ENCODE measurements around the gene DNAL4. TPM values are rescaled to one million over a fixed set of nuclear protein-coding genes. Genes with fewer than 3 reads are reported as not detected.

The DNAL4 gene
- polyA plus RNA-seq, 1 donor, result 12.2 TPM

DNA sequence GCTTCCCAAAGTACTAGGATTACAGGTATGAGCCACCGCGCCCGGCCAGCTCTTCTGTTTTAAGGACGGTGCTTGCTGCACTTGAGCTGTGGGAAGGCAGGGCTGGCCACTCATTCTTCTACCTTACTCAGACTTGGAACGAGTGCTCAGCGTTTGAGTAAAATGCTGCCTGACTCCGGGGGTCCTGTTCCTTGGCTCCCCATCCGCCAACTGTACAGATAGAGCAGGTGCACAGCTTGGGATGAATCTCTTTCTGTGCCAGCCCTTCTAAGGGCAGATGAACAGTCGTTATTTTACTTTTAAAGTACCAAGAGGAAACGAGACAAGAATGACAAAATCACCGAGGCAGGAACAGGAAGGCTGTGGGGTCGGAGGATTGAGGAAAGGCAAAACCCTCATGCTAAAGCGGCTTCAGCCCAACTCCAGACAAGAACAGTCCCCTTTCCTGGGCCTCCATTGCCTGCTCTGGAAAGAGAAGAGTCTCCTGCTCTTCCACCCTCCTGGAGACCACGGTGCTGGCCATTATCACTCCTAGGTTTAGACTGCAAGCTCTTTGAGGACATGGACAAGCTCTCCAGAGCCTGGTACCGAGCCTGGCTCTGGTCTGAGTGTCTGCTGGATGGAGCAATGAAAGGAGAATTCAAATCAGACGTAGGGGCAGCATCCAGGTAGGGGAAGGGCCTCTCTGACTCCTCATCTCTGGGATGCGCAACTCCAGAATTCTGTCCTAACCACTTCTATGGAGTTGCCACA is 37.1 kb downstream of the DNAL4 start:
- no peak for DNase-seq

DNA sequence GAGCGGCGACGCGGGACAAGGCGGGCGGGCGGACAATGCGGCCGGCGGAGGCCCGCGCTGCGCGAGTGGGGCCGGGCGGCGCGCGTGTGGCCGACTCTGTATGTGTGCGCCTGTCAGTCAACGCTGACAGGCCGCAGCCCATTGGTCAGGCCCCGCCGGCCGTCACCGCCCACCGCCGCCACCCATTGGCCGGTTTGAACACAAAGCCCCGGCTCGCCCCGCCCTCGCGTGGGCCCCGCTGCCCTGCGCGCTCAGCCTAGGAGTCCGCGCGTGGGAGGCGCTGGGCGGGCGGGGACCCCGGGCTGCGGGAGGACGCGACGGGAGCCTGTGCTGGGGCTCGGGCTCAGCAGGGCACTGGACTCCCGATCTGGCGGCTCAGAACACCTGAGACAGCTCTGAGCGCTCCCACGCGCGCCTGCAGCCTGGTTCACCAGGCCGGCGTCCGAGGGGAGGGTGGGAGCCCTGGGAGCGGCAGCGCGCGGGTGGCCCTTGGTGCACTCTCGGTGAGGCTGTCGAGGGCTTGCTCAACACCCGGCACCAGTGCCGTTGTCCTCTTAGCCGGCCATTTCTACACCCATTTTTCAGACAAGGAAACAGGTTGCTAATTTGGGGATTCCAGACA is 37.9 kb downstream of the DNAL4 start, which contains the start of gene SUN2:
Gene SUN2, minus strand, starts transcription at position 88 of the 622 bp plus-strand sequence. CDS start 3,370 bp downstream, outside the sequence.
- DNase-seq, result peak; percentile 89

DNA sequence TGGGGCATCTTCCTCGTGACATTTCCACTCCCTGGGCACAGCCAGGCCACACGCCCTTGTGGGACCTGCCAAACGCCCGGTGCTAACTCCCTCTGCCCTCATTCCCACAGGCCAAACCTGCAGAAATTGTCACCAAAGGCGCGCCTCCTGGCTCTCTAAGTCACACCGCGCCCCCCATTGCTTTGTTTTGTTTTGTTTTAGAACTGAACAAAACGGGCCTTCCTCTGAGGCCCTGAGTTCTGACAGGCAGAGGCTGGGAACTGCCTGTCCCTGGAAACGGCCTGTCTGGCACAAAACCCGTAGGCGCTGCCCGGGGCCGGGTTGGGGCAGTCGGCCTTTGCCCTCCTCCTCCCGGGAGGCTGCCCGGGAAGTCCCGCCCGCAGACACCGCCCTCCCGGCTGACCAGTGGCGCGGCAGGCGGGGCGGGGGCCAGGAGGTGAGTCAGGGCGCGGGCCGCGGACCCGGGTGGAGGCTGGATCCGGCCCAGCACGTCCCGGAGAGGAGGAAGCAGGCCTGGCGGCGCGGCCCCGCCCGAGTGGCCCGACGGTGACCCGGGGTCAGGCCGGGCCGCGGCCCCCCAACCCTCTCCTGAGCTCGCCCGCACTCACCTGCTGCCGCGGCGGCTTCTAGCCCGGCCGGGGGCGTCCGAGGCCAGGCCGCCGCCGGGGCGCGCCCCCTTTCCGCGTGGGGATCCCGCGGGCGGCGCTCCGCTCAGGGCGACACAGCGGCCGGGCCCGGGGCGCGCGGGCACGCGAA is 38.6 kb downstream of the DNAL4 start:
- peak; percentile 60 for DNase-seq

DNA sequence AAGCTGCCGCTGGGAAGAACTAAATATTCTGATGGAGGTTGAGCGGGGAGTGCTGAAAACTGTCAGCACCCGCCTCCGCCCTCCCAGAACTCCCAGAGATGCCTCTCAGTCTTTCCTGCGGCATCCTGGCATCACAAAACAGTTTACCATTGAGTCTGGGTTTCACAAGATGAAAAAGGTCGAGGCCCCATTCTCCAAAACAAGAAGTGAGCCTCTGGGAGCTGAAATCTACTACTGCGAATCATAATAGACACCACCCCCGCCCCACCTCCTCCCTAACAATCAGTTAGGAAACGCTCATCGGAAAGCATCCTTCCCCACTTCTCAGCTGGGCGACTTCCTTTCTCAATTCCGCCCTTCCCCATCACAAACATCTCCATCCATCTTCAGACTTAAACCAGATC is 39.2 kb downstream of the DNAL4 start:
- peak; percentile 31 for DNase-seq

DNA sequence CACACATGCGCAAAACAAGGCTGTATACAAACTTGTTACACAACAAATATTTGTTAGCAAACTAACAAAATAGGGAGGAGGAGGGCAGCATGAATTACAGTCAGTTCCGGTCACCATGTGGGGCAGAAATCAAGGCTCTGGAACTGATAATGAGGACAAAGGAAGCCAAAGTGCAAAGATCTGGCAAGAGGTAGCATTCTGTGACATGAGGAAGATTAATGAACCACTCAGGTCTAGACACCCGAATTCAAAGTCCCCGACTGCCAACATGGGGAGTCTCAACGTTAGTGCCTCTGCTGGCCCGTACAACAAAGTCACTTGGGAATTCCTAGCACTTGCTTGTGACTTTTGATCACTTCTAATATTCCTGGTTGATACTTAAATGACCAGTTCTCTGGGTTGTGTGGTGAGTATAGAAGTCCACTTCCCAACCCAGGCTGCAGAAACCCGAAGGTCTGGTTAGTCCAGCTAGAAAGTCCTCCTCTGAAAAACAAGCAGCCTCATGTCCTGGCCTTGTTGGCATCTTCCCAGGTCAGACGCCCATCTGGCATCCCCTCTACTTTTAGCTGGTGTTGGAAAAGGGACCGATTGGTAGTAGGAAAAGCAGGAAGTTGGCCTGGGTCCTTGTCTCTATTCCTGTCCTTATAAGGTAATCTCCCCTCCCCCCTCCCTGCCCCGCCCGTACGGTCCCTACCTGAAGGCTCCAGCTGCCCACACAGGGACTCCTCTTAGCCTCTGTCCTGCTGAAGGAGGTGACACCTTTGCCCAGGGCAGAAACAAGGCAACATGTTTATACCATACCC is 39.8 kb downstream of the DNAL4 start:
- DNase-seq, result peak; percentile 28

DNA sequence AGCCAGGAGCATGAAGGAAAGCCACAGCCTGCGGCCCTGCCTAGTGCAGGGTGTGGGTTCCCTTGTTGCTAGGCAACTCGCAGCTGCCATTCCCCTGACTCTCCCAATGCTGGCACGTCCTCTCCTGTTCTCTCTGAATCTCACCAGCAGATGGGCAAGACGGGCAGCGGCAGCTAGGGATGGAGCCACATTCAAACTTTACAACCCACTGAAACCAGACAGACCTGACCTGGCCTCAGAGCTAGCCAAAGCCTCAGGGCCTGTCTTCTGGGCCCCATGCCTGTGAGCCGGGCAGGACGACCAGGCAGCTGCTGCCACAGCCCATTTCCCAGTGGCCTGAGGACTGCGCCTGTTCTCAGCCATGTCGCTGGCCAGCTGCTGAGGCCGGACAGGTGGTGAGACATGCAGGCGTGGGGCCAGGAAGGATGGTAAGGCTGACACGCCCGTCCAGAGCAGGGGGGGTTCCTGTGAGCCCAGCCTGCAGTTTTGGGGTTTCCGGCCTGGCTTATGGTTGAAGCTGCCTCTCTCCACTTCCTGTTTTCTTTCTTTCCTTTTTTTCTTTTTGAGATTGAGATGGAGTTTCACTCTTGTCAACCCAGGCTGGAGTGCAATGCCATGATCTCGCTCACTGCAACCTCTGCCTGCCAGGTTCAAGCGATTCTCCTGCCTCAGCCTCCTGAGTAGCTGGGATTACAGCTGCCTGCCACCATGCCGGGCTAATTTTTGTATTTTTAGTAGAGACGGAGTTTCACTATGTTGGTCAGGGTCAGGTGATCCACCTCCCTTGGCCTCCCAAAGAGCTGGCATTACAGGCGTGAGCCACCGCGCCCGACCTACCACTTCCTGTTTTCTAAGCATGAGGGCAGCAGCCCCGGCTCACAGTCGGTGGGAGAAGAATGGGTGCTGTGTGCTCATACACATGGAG is 42.3 kb downstream of the DNAL4 start:
- peak; percentile 47 for DNase-seq

DNA sequence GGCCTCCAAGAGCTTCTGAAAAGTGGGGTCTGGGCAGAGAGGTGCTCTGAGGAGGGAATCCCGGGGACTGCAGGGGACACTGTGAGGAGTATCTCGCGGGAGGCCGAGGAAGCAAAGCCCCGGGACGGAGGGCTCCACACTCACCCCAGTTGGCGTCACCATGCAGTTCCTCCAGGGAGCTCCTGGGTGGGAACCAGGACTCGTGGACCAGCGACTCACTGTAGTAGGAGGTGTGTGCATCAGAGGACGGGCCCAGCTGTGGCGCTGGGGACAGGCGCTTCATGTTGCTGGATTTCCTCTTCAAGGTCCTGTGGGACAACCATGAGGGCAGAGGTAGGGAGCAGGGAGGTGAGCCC is 42.9 kb downstream of the DNAL4 start:
- no peak for DNase-seq

DNA sequence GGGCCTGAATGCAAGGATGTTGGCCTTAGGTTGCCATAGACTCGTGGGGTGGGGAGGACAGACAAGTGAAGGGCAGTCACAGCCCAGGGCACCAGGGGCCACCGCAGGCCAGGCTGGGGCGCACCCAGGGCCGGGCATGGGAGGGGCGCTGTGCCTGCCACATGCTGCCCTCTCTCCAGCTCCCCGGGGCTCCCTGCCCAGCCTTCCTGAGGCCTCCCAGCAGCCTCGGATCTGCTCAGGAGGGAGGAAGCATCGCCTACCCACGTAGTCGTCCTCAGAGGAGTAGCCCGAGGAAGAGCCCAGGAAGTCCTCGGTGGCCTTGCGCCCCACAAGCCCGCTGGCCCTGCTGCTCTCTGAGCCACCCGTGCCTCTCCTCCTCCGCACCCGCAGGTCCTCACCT is 43.3 kb downstream of the DNAL4 start:
- no peak for DNase-seq

DNA sequence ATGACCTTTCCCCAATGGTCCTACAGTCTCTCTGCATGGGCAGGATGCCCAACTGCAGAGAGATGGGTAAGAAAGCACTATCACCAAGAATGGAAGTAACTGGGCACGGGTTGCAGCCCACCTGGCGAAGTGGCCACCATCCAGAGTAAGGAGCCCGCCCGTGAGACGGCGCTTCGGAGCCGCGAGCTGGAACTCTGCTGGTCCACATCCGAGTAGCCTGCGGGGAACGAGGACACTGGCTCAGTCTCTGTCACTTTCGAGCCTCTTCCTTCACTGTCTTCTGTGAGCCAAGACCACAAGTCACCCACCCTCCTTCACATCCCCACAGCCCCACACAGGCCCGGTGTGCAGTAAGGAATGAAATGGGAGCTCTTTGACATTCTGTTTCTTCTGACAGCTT is 43.8 kb downstream of the DNAL4 start:
- DNase-seq, result no peak

DNA sequence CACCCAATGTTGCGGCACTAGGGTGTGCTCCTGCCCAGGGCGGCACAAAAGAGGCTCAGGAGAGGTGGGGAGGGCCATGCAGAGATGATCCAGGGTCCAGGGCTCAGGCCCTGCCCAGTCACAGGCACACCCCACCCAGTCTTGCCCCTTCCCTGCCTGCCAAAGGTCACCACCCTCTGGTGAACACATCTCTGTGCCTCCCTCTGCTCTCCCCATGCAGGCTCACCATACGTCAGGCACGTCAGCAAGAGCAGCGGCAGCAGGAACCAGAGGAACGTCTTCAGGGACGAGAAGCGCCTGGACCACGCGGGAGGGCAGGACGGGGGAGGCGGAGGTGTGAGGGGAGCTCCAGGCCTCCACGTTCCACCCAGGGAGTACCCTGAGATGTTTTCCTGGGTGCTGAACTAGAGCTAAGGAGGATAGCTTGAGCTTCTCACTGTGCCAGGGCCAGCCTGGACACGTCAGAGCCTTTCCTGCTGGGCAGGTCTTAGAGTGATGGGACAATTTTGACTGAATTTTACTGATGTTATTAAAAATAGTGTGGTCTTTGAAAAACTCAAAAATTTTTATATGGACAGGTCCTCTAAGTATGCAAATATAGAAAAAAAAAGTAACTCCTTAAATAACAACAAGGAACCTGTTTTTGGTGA is 45.3 kb downstream of the DNAL4 start:
- DNase-seq, result no peak

DNA sequence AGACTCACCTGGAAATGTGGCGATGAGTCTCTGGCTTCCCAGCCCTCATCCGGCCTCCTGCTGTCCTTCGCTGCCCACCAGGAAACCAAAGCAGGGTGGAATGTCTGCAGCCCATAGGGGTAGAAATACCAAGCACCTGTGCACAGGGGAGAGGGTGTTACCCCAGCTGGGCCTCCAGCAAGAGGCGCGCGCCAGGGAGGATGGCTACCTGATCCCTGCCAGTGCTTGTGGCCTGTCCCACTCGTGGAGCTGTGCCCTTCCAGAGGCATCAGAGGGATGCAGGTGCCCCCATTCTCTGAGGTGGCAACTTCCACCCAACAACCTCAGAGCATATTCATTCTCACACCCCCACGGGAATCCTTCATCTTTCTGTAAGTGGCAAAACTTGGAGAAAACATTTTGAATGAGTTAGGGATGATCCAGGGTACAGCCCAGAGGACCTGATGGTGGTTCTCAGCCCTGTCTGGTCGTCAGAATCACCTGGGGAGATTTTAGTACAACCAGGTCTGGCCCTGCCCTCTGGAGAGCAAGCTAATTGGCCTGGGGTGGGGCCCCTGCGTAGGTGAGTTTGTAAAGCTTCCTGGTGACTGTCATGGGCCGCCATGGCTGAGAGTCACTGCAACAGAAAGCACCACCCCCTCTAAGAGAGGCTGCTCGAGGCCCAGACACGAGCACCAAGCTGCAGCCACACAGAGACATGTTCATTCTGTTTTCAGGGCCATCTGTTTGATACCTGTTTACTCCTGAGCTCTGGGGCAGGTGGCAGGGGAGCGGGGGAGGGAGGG is 48.1 kb downstream of the DNAL4 start:
- no peak for DNase-seq

DNA sequence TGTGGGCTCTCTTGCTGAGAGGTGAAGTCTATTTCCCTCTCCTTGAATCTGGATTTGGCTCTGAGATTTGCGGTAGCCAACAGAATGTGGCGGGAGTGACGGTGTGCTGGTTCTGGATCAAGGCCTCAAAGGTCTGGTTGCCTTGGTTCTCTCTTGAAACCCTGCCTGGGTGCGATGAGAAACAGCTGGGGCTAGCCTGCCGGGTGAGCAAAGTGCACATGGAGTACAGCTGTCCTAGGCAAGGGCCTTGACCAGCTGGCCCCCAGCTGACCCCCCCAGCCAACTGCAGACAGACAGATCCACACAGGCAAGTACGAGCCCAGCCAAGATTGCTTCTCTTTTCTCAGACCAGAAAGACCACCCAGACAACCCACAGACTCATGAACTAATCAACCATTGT is 49.0 kb downstream of the DNAL4 start:
- no peak for DNase-seq

DNA sequence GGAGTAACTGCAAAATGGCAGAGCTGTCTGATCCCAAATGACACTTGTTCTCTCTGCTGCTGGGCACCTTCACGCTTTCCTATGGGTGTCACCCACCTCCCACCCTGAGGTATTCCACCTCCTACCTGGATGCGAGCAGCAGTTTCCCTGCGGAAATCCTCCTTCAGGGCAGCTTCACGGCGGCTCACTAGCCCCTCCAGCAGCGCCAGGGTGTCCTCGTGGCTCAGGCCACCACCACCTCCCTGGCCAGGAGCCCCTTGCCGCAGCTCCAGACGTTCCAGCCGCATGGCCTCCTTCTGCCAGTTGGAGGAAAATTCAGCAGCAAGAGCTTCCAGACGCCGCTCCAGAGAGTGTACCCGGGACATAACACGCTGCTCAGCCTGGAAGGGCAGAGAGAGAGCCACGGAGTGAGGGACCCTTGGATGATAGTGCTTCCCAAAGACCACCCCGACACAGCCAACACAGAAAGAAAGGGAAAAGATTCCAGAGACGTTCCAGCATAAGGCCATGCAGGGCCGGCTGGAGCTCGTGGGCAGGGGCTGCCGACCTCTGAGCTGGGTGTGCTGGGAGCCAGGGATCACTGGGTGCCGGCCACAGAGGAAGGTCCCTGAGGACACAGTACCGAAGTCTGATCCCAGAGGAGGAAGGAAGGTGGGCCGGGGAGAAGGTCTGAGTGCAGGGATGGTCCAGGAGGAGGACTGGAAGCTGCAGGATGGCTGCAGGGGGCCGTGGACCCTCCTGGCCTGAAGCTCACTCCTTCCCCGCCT is 51.6 kb downstream of the DNAL4 start:
- no peak for DNase-seq

DNA sequence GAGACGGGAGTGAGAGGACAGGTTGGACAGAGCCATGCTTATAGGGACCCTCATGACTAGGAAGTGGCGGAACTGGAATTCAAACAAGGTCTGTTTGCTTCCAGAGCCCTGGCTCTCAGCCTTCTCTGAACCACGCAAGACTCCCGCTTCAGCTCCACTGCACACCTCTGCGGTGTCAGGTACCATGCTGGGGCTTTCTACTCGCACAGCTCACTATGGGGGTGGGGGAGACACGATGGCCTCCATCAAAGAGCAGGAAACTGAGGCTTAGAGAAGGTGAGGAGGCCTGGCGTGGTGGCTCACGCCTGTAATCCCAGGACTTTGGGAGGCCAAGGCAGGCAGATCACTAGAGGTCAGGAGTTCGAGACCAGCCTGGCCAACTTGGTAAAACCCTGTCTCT is 52.4 kb downstream of the DNAL4 start:
- DNase-seq, result no peak

DNA sequence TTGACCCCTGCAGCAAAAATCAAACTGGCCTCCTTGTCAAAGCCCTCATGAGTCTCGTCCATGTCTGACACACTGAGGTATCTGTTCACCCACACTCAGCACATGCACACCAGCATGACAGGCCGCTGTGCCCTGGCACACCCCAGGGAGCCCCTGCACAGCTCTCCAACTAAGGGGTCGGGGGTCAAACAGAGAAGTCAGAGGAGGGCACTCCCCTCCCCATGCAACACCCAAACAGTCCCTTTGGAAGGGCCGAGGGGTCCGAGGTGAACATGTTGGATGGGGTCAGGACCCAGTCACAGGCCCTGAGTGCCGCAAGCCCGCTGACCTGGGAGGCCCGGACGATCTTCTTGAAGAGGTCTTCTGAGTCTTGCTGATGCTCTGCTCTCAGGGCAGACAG is 52.8 kb downstream of the DNAL4 start:
- DNase-seq, result no peak

DNA sequence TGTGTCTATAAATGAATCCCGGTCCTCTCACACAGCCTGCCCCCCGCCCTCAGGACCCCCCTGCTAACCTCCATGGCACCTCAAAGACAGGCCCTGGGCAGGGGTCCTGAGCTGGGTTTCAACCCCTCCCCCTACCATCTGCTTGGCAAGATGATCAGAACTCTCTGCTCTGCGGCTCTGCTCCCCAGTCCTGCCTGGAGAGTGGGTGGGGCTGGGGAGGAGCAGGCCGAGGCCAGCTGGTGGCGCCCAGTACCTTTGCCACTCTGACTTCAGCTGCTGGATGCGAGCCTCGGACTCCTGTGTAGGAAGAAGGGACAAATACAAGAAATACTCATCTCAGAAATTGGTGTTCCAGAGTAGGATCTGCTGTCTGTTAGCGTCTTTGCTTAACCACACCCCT is 53.2 kb downstream of the DNAL4 start:
- no peak for DNase-seq

DNA sequence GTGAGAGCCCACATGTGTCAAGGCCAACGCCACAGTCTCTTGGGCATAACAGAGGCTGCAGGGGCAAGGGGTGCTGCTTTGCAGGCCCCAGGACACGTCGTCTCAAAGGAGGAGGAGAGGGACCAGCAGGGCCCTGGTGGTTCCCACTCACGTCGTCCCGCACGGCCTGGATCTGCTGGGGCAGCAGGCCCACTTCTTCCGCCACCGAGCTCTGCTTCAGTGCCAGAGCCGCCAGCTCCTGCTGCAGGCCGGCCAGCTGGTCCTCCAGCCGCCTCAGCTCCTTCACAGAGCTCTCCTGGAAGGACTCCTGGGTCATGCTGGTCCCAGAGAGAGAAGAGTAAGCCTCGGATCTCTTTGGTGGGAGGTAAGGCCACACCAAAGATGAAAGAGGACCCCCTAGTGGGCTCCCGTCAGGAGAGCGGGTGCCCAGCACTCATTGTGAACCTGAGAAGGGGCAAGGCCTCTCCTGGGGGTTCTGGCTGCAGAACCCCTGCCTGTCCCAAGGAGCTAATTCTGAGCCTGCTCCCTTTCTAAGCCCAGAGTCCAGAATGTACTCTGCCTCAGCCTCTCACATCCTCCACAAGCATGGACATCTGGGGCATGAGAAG is 53.7 kb downstream of the DNAL4 start:
- DNase-seq, result no peak

DNA sequence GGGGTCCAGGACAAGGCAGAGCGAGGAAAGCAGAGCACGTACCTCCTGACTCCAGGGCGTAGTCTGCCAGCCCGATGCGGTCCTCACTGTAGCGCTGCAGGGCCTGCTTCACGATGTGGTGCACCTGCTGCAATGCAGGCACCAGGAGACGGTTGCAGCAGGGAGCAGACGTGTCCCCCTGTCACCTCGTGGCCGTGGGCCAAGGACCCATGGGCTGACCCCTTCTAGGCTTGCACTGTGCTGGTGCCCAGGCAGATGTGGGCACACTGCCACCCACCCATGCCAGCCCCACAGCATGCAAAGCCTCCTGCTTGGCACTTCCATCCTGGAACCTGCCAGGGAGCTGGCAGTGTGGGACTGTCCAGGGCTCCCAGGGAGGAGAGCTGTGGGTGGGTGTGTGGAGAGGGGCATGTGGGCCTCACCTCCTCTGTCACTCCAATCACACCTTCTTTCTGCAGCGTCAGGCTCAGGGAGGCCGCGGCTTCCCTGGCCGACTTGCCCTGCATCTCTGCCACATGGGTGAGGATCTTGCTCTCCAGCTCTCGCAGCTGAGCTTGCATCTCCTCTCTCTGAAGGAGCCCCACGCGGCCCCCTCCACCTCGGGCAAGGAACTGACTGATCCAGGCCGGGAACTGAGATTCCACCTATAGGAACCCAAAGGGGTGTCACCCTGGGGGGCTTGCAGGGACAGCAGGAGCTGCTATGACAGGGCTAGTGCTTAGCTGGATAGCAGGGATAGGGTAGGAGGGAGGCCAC is 54.5 kb downstream of the DNAL4 start:
- no peak for DNase-seq

Measured in hindlimb muscle (tissue), 1 donor.